ENCODE results near the gene DCDC2B.

The DCDC2B gene

GRCh38 chr1:32179193-32179442 is 29.8 kb upstream of the DCDC2B start:
- Histone ChIP-seq H3K9me3 (replicated peaks; ENCODE audit: insufficient read depth, low read length) (no peaks in the 10 kb centered on the region), H3F3A (ENCODE audit: insufficient read depth, low read length) (peaks cover 14% of the 10 kb centered on the region), H4K20me1 (ENCODE audit: insufficient read depth, low read length) (no peaks in the 10 kb centered on the region), H3K9ac (ENCODE audit: low read length) (peak overlapping the region; percentile 95; the same call in 1 of the 2 replicates), H3K79me2 (ENCODE audit: low read length) (peaks cover 38% of the 10 kb centered on the region), H3K27me3 (replicated peaks; ENCODE audit: insufficient read depth, low read length) (no peaks in the 10 kb centered on the region), H3K4me2 (ENCODE audit: low read depth, low read length) (peak overlapping the region; percentile 93), H3K36me3 (replicated peaks; ENCODE audit: insufficient read depth, low read length) (peaks cover 8% of the 10 kb centered on the region), H2AFZ (ENCODE audit: low read length) (peak overlapping the region; percentile 96), H3K9me2 (replicated peaks; ENCODE audit: insufficient read depth, low read length) (no peaks in the 10 kb centered on the region), H3K4me1 (ENCODE audit: low read length) (peaks cover 16% of the 10 kb centered on the region), H3K4me3 (ENCODE audit: low read length) (peak overlapping the region; percentile 95), H3K27ac (ENCODE audit: low read length) (peak overlapping the region; percentile 80; the same call in 1 of the 2 replicates)
- no peak for DNase-seq
- TF ChIP-seq EZH2phosphoT487 (IDR thresholded peaks at IDR 0.05; ENCODE audit: low read length) (no peak), CTCF (IDR thresholded peaks at IDR 0.05; ENCODE audit: low read length) (no peak), EZH2 (optimal IDR thresholded peaks at IDR 0.05; ENCODE audit: low read depth, low read length) (no peak)

- Histone ChIP-seq H3K4me2 (ENCODE audit: low read depth, low read length) (peak within 1 kb of the TSS; percentile 93), H2AFZ (ENCODE audit: low read length) (peak within 1 kb of the TSS; percentile 96), H3K79me2 (ENCODE audit: low read length) (peaks cover 43% of the 10 kb centered on the region), H3K36me3 (replicated peaks; ENCODE audit: insufficient read depth, low read length) (peaks cover 12% of the 10 kb centered on the region), H4K20me1 (ENCODE audit: insufficient read depth, low read length) (no peaks in the 10 kb centered on the region), H3F3A (ENCODE audit: insufficient read depth, low read length) (peaks cover 14% of the 10 kb centered on the region), H3K9ac (ENCODE audit: low read length) (peak within 1 kb of the TSS; percentile 95), H3K27me3 (replicated peaks; ENCODE audit: insufficient read depth, low read length) (no peaks in the 10 kb centered on the region), H3K27ac (ENCODE audit: low read length) (peak within 1 kb of the TSS; percentile 80; the same call in 1 of the 2 replicates), H3K9me3 (replicated peaks; ENCODE audit: insufficient read depth, low read length) (no peaks in the 10 kb centered on the region), H3K9me2 (replicated peaks; ENCODE audit: insufficient read depth, low read length) (no peaks in the 10 kb centered on the region), H3K4me3 (ENCODE audit: low read length) (peak within 1 kb of the TSS; percentile 95), H3K4me1 (ENCODE audit: low read length) (peaks cover 16% of the 10 kb centered on the region)
- DNase-seq, result peak; percentile 91
- TF ChIP-seq EZH2phosphoT487 (IDR thresholded peaks at IDR 0.05; ENCODE audit: low read length), result no peak
- no peak for TF ChIP-seq CTCF (IDR thresholded peaks at IDR 0.05; ENCODE audit: low read length)
- TF ChIP-seq EZH2 (optimal IDR thresholded peaks at IDR 0.05; ENCODE audit: low read depth, low read length), result no peak
These were observed 29.3 kb upstream of the DCDC2B start, which contains the start of gene TXLNA for GRCh38 chr1:32179443-32180185. Gene TXLNA, plus strand, starts transcription at chr1:32179675. Its CDS starts 671 bp downstream, at chr1:32180346.

- peak; percentile 38 for DNase-seq
- Histone ChIP-seq H4K20me1 (ENCODE audit: insufficient read depth, low read length) (no peaks in the 10 kb centered on the region), H3K9me3 (replicated peaks; ENCODE audit: insufficient read depth, low read length) (no peaks in the 10 kb centered on the region), H3K27me3 (replicated peaks; ENCODE audit: insufficient read depth, low read length) (no peaks in the 10 kb centered on the region), H3K36me3 (replicated peaks; ENCODE audit: insufficient read depth, low read length) (peaks cover 17% of the 10 kb centered on the region), H3K9ac (ENCODE audit: low read length) (peak overlapping the region; percentile 95), H3K79me2 (ENCODE audit: low read length) (peaks cover 48% of the 10 kb centered on the region), H2AFZ (ENCODE audit: low read length) (peak overlapping the region; percentile 73), H3K4me1 (ENCODE audit: low read length) (peaks cover 16% of the 10 kb centered on the region), H3K9me2 (replicated peaks; ENCODE audit: insufficient read depth, low read length) (no peaks in the 10 kb centered on the region), H3K4me2 (ENCODE audit: low read depth, low read length) (peak overlapping the region; percentile 93), H3K27ac (ENCODE audit: low read length) (peak overlapping the region; percentile 80; the same call in 1 of the 2 replicates), H3K4me3 (ENCODE audit: low read length) (peak overlapping the region; percentile 95), H3F3A (ENCODE audit: insufficient read depth, low read length) (peaks cover 14% of the 10 kb centered on the region)
- TF ChIP-seq CTCF (IDR thresholded peaks at IDR 0.05; ENCODE audit: low read length), result no peak
- no peak for TF ChIP-seq EZH2phosphoT487 (IDR thresholded peaks at IDR 0.05; ENCODE audit: low read length)
- TF ChIP-seq EZH2 (optimal IDR thresholded peaks at IDR 0.05; ENCODE audit: low read depth, low read length), result no peak
These were observed 28.5 kb upstream of the DCDC2B start for GRCh38 chr1:32180186-32181060.

Measured in MM.1S (cell line).